ENCODE measurements around the gene COL1A2.

COL1A2 gene

GRCh38 chr7:94412762-94413322 lies 18.1 kb downstream of the COL1A2 start:
- DNase-seq = no peak

- no peak for DNase-seq
Observed at GRCh38 chr7:94414481-94414880, 19.8 kb downstream of the COL1A2 start.

- no peak for DNase-seq
Observed at GRCh38 chr7:94414980-94415379, 20.3 kb downstream of the COL1A2 start.

GRCh38 chr7:94417306-94417705 lies 22.6 kb downstream of the COL1A2 start:
- no peak for DNase-seq

GRCh38 chr7:94417901-94418300 lies 23.2 kb downstream of the COL1A2 start:
- DNase-seq = no peak

GRCh38 chr7:94418851-94419250 lies 24.2 kb downstream of the COL1A2 start:
- no peak for DNase-seq

GRCh38 chr7:94420328-94420727 lies 25.6 kb downstream of the COL1A2 start:
- DNase-seq = no peak

GRCh38 chr7:94421681-94422080 lies 27.0 kb downstream of the COL1A2 start:
- DNase-seq = no peak

- DNase-seq = no peak
Observed at GRCh38 chr7:94422136-94422535, 27.4 kb downstream of the COL1A2 start.

- DNase-seq = no peak
Observed at GRCh38 chr7:94422827-94423460, 28.2 kb downstream of the COL1A2 start.

GRCh38 chr7:94423863-94424735 lies 29.4 kb downstream of the COL1A2 start:
- no peak for DNase-seq

- no peak for DNase-seq
Observed at GRCh38 chr7:94425546-94425945, 30.9 kb downstream of the COL1A2 start.

GRCh38 chr7:94426980-94427875 lies 32.5 kb downstream of the COL1A2 start:
- no peak for DNase-seq

GRCh38 chr7:94429153-94429552 lies 34.5 kb downstream of the COL1A2 start:
- DNase-seq = no peak

GRCh38 chr7:94431176-94431575 lies 36.5 kb downstream of the COL1A2 start:
- no peak for DNase-seq

- no peak for DNase-seq
Observed at GRCh38 chr7:94431619-94432280, 37.1 kb downstream of the COL1A2 start.

- no peak for DNase-seq
Observed at GRCh38 chr7:94432281-94432670, 37.6 kb downstream of the COL1A2 start.

- DNase-seq = no peak
Observed at GRCh38 chr7:94432817-94433216, 38.1 kb downstream of the COL1A2 start.

GRCh38 chr7:94433224-94433623 lies 38.5 kb downstream of the COL1A2 start:
- DNase-seq = no peak

GRCh38 chr7:94434042-94434441 lies 39.3 kb downstream of the COL1A2 start:
- DNase-seq = no peak

GRCh38 chr7:94436018-94436604 lies 41.4 kb downstream of the COL1A2 start:
- DNase-seq = peak; percentile 70

GRCh38 chr7:94436700-94437099 lies 42.0 kb downstream of the COL1A2 start:
- no peak for DNase-seq
